HepG2 (cell line): ENCODE measurements around the gene SRSF8.

ENCODE experiments used
- ATF3 ChIP-seq: sonication (generic); formaldehyde crosslinking; IDR thresholded peaks from 2 replicates; pipeline ENCODE4 v1.4.0; 2020; ENCODE audit warnings: missing genetic modification reagents
- CTCF ChIP-seq: sonication (generic); formaldehyde crosslinking; IDR thresholded peaks from 2 replicates; pipeline ENCODE4 v1.5.0; 2020; ENCODE audit warnings: mild to moderate bottlenecking, missing genetic modification reagents, moderate library complexity
- HMG20A ChIP-seq: IDR thresholded peaks from 2 replicates; pipeline ENCODE4 v1.6.1; 2016; ENCODE audit warnings: borderline replicate concordance
- KLF11 ChIP-seq: IDR thresholded peaks from 2 replicates; pipeline ENCODE4 v1.6.1; 2016; ENCODE audit warnings: missing compliant biosample characterization
- POLR2A ChIP-seq, 2 experiments: IDR thresholded peaks; 2 replicates each; pipeline ENCODE4 v1.6.1; 2011; ENCODE audit warnings: low read depth in 2 of 2, low read length in 2 of 2, mild to moderate bottlenecking in 1 of 2, moderate library complexity in 1 of 2; ENCODE audit not compliant: insufficient read depth in 1 of 2
- SIN3A ChIP-seq: IDR thresholded peaks from 2 replicates; pipeline ENCODE4 v1.6.1; 2011; ENCODE audit warnings: low read depth, mild to moderate bottlenecking, control low read depth, low read length, borderline replicate concordance
- SRF ChIP-seq: IDR thresholded peaks from 2 replicates; pipeline ENCODE4 v1.6.1; 2011; ENCODE audit warnings: mild to moderate bottlenecking, low read depth, low read length, moderate library complexity

GRCh38 chr11:95093548-95093947, 26.8 kb downstream of the SRSF8 start:
- TF ChIP-seq KLF11, result no peak
- TF ChIP-seq SIN3A, result no peak
- no peak for TF ChIP-seq SRF
- no peak for TF ChIP-seq POLR2A (IDR thresholded peaks at IDR 0.05; ENCODE audit: insufficient read depth in 1 of 2, low read depth in 2 of 2, low read length in 2 of 2)
- no peak for TF ChIP-seq HMG20A (CRISPR knock-in tag)
- TF ChIP-seq ATF3 (CRISPR knock-in tag), result no peak
- TF ChIP-seq CTCF (CRISPR knock-in tag), result no peak
